ENCODE data around the gene TMEM121B.

The TMEM121B gene

GRCh38 chr22:17074648-17075002 lies 46.5 kb downstream of the TMEM121B start:
- Mint-ChIP-seq H3K4me1 (peaks cover 11% of the 10 kb centered on the region), H3K36me3 (ENCODE audit: insufficient read depth) (peaks cover 2% of the 10 kb centered on the region), H3K9me3 (no peaks in the 10 kb centered on the region), H3K4me3 (no peak overlapping the region), H3K27ac (ENCODE audit: low read depth) (no peak overlapping the region), H3K27me3 (no peaks in the 10 kb centered on the region)
- DNase-seq (ENCODE audit: low spot score in 2 of 2): no peak
- no peak for ATAC-seq (replicated peaks; ENCODE audit: extremely low read depth, poor library complexity, severe bottlenecking)

- ATAC-seq (replicated peaks; ENCODE audit: extremely low read depth, poor library complexity, severe bottlenecking) (no peak), DNase-seq (ENCODE audit: low spot score in 2 of 2) (no peak)
- Mint-ChIP-seq H3K4me3 (no peak overlapping the region), H3K4me1 (peaks cover 11% of the 10 kb centered on the region), H3K9me3 (no peaks in the 10 kb centered on the region), H3K27me3 (no peaks in the 10 kb centered on the region), H3K36me3 (ENCODE audit: insufficient read depth) (peaks cover 2% of the 10 kb centered on the region), H3K27ac (ENCODE audit: low read depth) (no peak overlapping the region)
These were observed 48.3 kb downstream of the TMEM121B start for GRCh38 chr22:17072877-17073276.

Data from central memory CD8-positive, alpha-beta T cell (primary cell).